Trophoblast cell (in vitro differentiated cells and primary cell): Measurements from ENCODE around the gene RB1.
A peak's percentile ranks its signal among the peaks of the same experiment; 100 is the strongest.

Experiments
- DNase-seq, 2 donors: peaks; one replicate each; pipeline ENCODE4 v3.0.0-alpha.2; 2016
- H2AFZ ChIP-seq: 2 replicates; pipeline ENCODE4 v1.6.1; 2013; ENCODE audit warnings: low read length, moderate library complexity, mild to moderate bottlenecking; ENCODE audit not compliant: insufficient read depth, poor library complexity
- H2AK5ac ChIP-seq: 2 replicates; pipeline ENCODE4 v1.6.1; 2013; ENCODE audit warnings: mild to moderate bottlenecking, low read length
- H2BK120ac ChIP-seq: 2 replicates; pipeline ENCODE4 v1.6.1; 2013; ENCODE audit warnings: low read length, mild to moderate bottlenecking, moderate library complexity; ENCODE audit not compliant: insufficient read depth, poor library complexity
- H2BK12ac ChIP-seq: 2 replicates; pipeline ENCODE4 v1.6.1; 2013; ENCODE audit warnings: mild to moderate bottlenecking, low read length, moderate library complexity
- H2BK5ac ChIP-seq: 2 replicates; pipeline ENCODE4 v1.6.1; 2013; ENCODE audit warnings: low read length, low read depth, moderate library complexity, mild to moderate bottlenecking; ENCODE audit not compliant: poor library complexity
- H3K14ac ChIP-seq: 2 replicates; pipeline ENCODE4 v1.6.1; 2013; ENCODE audit warnings: mild to moderate bottlenecking, low read length
- H3K18ac ChIP-seq: 2 replicates; pipeline ENCODE4 v1.6.1; 2013; ENCODE audit warnings: mild to moderate bottlenecking, low read length
- H3K23ac ChIP-seq: 2 replicates; pipeline ENCODE4 v1.6.1; 2013; ENCODE audit warnings: low read length
- H3K27ac ChIP-seq: 2 replicates; pipeline ENCODE4 v1.5.1; 2013; ENCODE audit warnings: low read depth, mild to moderate bottlenecking, inconsistent platforms, low read length, moderate library complexity
- H3K27me3 ChIP-seq: 2 replicates; pipeline ENCODE4 v1.6.1; 2013; ENCODE audit warnings: inconsistent platforms, mild to moderate bottlenecking, low read length, moderate library complexity; ENCODE audit not compliant: insufficient read depth
- H3K36me3 ChIP-seq, 2 experiments: 1 replicate in 1 of 2; 2 replicates in 1 of 2; pipeline ENCODE4 v1.6.1; 2013; ENCODE audit warnings: low read length in 2 of 2, mild to moderate bottlenecking in 2 of 2, moderate library complexity in 1 of 2; ENCODE audit not compliant: insufficient read depth in 2 of 2, control insufficient read depth in 1 of 2
- H3K4ac ChIP-seq: 2 replicates; pipeline ENCODE4 v1.6.1; 2013; ENCODE audit warnings: low read depth, mild to moderate bottlenecking, low read length, moderate library complexity
- H3K4me1 ChIP-seq, 2 experiments: 1 replicate in 1 of 2; 2 replicates in 1 of 2; pipeline ENCODE4 v1.6.1; 2013; ENCODE audit warnings: low read length in 2 of 2, mild to moderate bottlenecking in 2 of 2, moderate library complexity in 1 of 2; ENCODE audit not compliant: insufficient read depth in 2 of 2, control insufficient read depth in 1 of 2
- H3K4me2 ChIP-seq: 2 replicates; pipeline ENCODE4 v1.6.1; 2013; ENCODE audit warnings: inconsistent platforms, mild to moderate bottlenecking, low read length, moderate library complexity
- H3K4me3 ChIP-seq: 2 replicates; pipeline ENCODE4 v1.5.1; 2013; ENCODE audit warnings: mild to moderate bottlenecking, low read depth, low read length, inconsistent platforms
- H3K79me1 ChIP-seq: one replicate; pipeline ENCODE4 v1.6.1; 2013; ENCODE audit warnings: low read length
- H3K79me2 ChIP-seq: 2 replicates; pipeline ENCODE4 v1.6.1; 2013; ENCODE audit warnings: low read length, mild to moderate bottlenecking; ENCODE audit not compliant: control insufficient read depth, insufficient read depth, poor library complexity
- H3K9ac ChIP-seq: 2 replicates; pipeline ENCODE4 v1.6.1; 2013; ENCODE audit warnings: mild to moderate bottlenecking, low read length
- H3K9me3 ChIP-seq: 2 replicates; pipeline ENCODE4 v1.6.1; 2013; ENCODE audit warnings: low read depth, mild to moderate bottlenecking, control low read depth, inconsistent platforms, low read length; ENCODE audit not compliant: insufficient read depth
- H4K12ac ChIP-seq: 2 replicates; pipeline ENCODE4 v1.6.1; 2013; ENCODE audit warnings: low read depth, mild to moderate bottlenecking, low read length, moderate library complexity
- H4K8ac ChIP-seq: 2 replicates; pipeline ENCODE4 v1.6.1; 2013; ENCODE audit warnings: low read depth, mild to moderate bottlenecking, low read length, moderate library complexity
- H4K91ac ChIP-seq: one replicate; pipeline ENCODE4 v1.6.1; 2013; ENCODE audit warnings: low read depth, mild to moderate bottlenecking, low read length, moderate library complexity
- WGBS: extraction: QIAGEN DNeasy Blood & Tissue Kit; methylation state at CpG from one replicate; pipeline ENCODE4 v1.1.7; 2013; ENCODE audit warnings: missing lambda C conversion rate; ENCODE audit not compliant: insufficient read length, insufficient coverage; ENCODE audit errors: extremely low coverage; 5-methylcytosine and 5-hydroxymethylcytosine counted together

Gene RB1

GRCh38 chr13:48443442-48444208 is 140.1 kb downstream of the RB1 start:
- no peak overlapping the region for H3K18ac ChIP-seq
- WGBS: no CpG with 5 or more reads among the region's 1 CpG
- H2AK5ac ChIP-seq: no peak overlapping the region
- H3K79me1 ChIP-seq: no peaks in the 10 kb centered on the region
- H3K4ac ChIP-seq: no peak overlapping the region
- H2BK12ac ChIP-seq: no peak overlapping the region
- no peak overlapping the region for H4K12ac ChIP-seq
- no peak overlapping the region for H2AFZ ChIP-seq
- no peak overlapping the region for H4K91ac ChIP-seq
- H4K8ac ChIP-seq: no peak overlapping the region
- no peaks in the 10 kb centered on the region for H3K4me1 ChIP-seq
- no peaks in the 10 kb centered on the region for H3K27me3 ChIP-seq
- no peaks in the 10 kb centered on the region for H3K79me2 ChIP-seq
- no peak overlapping the region for H3K14ac ChIP-seq
- H2BK5ac ChIP-seq: no peak overlapping the region
- no peak overlapping the region for H3K4me2 ChIP-seq
- no peak overlapping the region for H3K9ac ChIP-seq
- no peak overlapping the region for H2BK120ac ChIP-seq
- DNase-seq: no peak
- H3K23ac ChIP-seq: no peak overlapping the region
- H3K36me3 ChIP-seq: no peaks in the 10 kb centered on the region
- no peak overlapping the region for H3K4me3 ChIP-seq
- H3K9me3 ChIP-seq: no peaks in the 10 kb centered on the region
- no peak overlapping the region for H3K27ac ChIP-seq

DNA sequence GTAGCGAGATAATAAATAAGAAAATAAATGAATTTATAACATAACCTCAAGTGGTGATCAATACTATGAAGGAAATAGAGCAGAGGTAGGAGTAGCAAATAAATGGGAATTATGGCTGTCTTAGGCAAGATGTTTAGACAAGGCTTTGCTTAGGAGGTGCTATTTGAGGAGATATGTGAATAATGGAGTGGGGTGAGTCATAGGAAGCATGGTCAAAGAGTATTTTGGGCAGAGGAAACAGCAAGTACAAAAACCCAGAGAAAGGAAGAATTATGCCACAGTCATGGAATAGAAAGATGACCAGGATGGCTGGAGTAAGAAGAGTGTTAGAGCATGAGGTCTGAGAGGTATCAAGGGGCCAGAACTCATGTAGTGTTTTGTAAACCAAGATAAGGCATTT is 142.9 kb downstream of the RB1 start:
- Histone ChIP-seq H2BK120ac (no peak overlapping the region), H2BK5ac (no peak overlapping the region), H3K79me1 (no peaks in the 10 kb centered on the region), H3K14ac (no peak overlapping the region), H3K4me1 (no peaks in the 10 kb centered on the region), H2AFZ (no peak overlapping the region), H3K27ac (no peak overlapping the region), H4K91ac (no peak overlapping the region), H3K23ac (no peak overlapping the region), H3K9ac (no peak overlapping the region), H3K9me3 (no peaks in the 10 kb centered on the region), H3K79me2 (no peaks in the 10 kb centered on the region), H2AK5ac (no peak overlapping the region), H3K4ac (no peak overlapping the region), H4K8ac (no peak overlapping the region), H3K18ac (no peak overlapping the region), H3K4me3 (no peak overlapping the region), H2BK12ac (no peak overlapping the region), H3K4me2 (no peak overlapping the region), H3K36me3 (no peaks in the 10 kb centered on the region), H4K12ac (no peak overlapping the region), H3K27me3 (no peaks in the 10 kb centered on the region)
- no CpG with 5 or more reads among the region's 1 CpG for WGBS
- DNase-seq: peak in 1 of 2 donors; percentile 11

DNA sequence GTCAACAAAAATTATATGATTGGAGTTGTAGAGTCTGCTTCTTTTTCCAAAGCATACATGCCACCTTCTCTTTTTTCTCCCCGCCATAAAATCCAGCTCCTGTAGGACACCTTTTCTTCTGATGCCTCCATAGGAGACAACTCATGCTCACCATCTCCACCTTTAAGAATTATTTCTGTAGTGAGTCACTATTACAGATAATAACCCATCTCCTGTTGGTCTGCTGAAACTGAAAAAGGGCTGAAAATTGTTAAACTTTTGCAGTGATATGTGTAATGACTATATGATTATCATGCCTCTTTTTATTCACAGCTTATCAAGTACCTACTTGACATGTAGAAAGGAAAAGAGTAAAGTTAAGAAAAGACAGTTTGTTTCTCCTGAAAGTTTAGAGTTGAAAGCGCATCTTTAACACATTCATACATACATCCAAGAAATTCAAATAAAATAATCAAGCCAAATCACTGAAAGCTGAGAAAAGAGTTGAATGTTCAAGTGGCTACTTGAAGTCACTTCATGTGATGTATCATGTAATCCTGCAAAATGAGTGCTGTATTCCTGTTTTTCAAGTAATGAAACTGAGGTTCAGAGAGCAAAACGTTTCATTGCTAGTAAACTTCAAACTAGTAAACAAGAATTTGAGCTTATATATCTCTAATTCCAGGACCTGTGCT is 144.9 kb downstream of the RB1 start:
- no peak overlapping the region for H2BK5ac ChIP-seq

DNA sequence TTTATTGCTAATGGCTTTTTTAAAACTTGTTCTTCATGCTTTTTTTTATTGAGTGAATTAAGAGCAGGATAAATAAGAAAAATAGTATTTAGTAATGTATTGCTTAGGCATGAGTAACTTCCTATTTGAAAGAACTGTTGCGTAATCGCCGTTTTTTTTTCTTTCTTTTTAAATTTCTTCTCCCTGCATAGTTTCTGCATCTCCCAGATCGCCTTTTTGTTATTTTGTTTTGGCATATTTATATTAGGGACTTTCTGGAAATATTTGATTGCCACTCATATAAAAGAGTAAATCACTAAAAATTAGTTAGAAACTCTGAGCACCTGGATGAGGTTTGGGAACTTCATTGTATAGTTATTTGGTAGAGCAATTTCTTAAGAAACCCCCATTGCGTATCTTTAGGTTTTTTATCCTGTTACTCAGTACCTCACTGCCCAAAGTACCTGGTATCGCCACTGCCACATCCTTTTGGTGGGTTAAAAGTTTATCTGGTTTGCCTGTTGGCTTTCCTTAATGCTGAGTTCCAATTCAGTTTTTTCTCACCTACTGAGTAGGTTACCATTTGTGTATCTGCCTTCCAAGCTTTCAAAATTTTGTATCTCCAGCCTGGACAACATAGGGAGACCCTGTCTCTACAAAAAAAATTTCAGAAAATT is 145.5 kb downstream of the RB1 start:
- H3K79me2 ChIP-seq: no peaks in the 10 kb centered on the region
- H3K27me3 ChIP-seq: no peaks in the 10 kb centered on the region
- H4K12ac ChIP-seq: no peak overlapping the region
- no peak overlapping the region for H3K27ac ChIP-seq
- H3K4me2 ChIP-seq: no peak overlapping the region
- no CpG with 5 or more reads among the region's 6 CpGs for WGBS
- H4K8ac ChIP-seq: no peak overlapping the region
- H2AFZ ChIP-seq: no peak overlapping the region
- H3K4me1 ChIP-seq: no peaks in the 10 kb centered on the region
- H4K91ac ChIP-seq: no peak overlapping the region
- H3K4ac ChIP-seq: no peak overlapping the region
- H3K9ac ChIP-seq: no peak overlapping the region
- H3K4me3 ChIP-seq: no peak overlapping the region
- no peaks in the 10 kb centered on the region for H3K9me3 ChIP-seq
- H2BK120ac ChIP-seq: no peak overlapping the region
- no peak overlapping the region for H2BK12ac ChIP-seq
- no peak overlapping the region for H2AK5ac ChIP-seq
- H2BK5ac ChIP-seq: no peak overlapping the region
- no peaks in the 10 kb centered on the region for H3K36me3 ChIP-seq
- H3K79me1 ChIP-seq: no peaks in the 10 kb centered on the region
- no peak overlapping the region for H3K23ac ChIP-seq
- H3K18ac ChIP-seq: no peak overlapping the region
- peak in 1 of 2 donors; percentile 57 for DNase-seq
- H3K14ac ChIP-seq: no peak overlapping the region

More for the DNA sequence above, 144.9 kb downstream of the RB1 start:
- Histone ChIP-seq H3K18ac (no peak overlapping the region), H3K27me3 (no peaks in the 10 kb centered on the region), H4K8ac (no peak overlapping the region), H3K9ac (no peak overlapping the region), H2BK120ac (no peak overlapping the region), H4K91ac (no peak overlapping the region), H3K4me1 (no peaks in the 10 kb centered on the region), H3K9me3 (no peaks in the 10 kb centered on the region), H3K23ac (no peak overlapping the region), H3K79me2 (no peaks in the 10 kb centered on the region), H3K79me1 (no peaks in the 10 kb centered on the region), H3K4me2 (no peak overlapping the region), H2BK12ac (no peak overlapping the region), H3K36me3 (no peaks in the 10 kb centered on the region), H4K12ac (no peak overlapping the region), H2AK5ac (no peak overlapping the region), H3K4ac (no peak overlapping the region), H3K14ac (no peak overlapping the region), H2AFZ (no peak overlapping the region), H3K4me3 (no peak overlapping the region), H3K27ac (no peak overlapping the region)
- no CpG with 5 or more reads among the region's 3 CpGs for WGBS
- no peak for DNase-seq
